K562 (cell line): ENCODE data around the gene IL20RB. TPM values are rescaled to one million over a fixed set of nuclear protein-coding genes. Genes with fewer than 3 reads are reported as not detected.

Experiments
- ATF1 ChIP-seq, 2 experiments: fragments of 450-650 bp in 1 of 2; IDR thresholded peaks; 2 replicates each; pipeline ENCODE4 v1.6.1; 2016; ENCODE audit warnings: missing compliant biosample characterization in 1 of 2, missing genetic modification characterization in 1 of 2
- BRD9 ChIP-seq: fragments of 450-650 bp; IDR thresholded peaks from 2 replicates; pipeline ENCODE4 v1.6.1; 2018; ENCODE audit warnings: low read depth; ENCODE audit not compliant: partially characterized antibody
- HCFC1 ChIP-seq: IDR thresholded peaks from 2 replicates; pipeline ENCODE4 v1.6.1; 2012; ENCODE audit warnings: low read depth, low read length, improper control_type of control experiment
- HMG20B ChIP-seq: fragments of 250-450 bp; sonication (Bioruptor Pico); IDR thresholded peaks from 2 replicates; pipeline ENCODE4 v1.5.0; 2021; ENCODE audit warnings: mild to moderate bottlenecking
- MEIS2 ChIP-seq: fragments of 450-650 bp; IDR thresholded peaks from 2 replicates; pipeline ENCODE4 v1.6.1; 2014; ENCODE audit warnings: mild to moderate bottlenecking; ENCODE audit not compliant: partially characterized antibody
- NCOA1 ChIP-seq: fragments of 450-650 bp; IDR thresholded peaks from 2 replicates; pipeline ENCODE4 v1.6.1; 2016; ENCODE audit warnings: low read depth
- PHB ChIP-seq: fragments of 250-450 bp; sonication (Bioruptor Pico); IDR thresholded peaks from 2 replicates; pipeline ENCODE4 v1.5.0; 2021
- PTRF ChIP-seq: fragments of 450-650 bp; IDR thresholded peaks from 2 replicates; pipeline ENCODE4 v1.6.1; 2016; ENCODE audit warnings: mild to moderate bottlenecking, missing genetic modification characterization, missing compliant biosample characterization
- RHOXF2B ChIP-seq: fragments of 250-450 bp; sonication (Bioruptor Pico); conservative IDR thresholded peaks from 2 replicates; pipeline ENCODE4 v1.5.1; 2021
- TEAD2 ChIP-seq: fragments of 450-650 bp; IDR thresholded peaks from 2 replicates; pipeline ENCODE4 v1.6.1; 2016; ENCODE audit warnings: missing genetic modification characterization, control low read depth, missing compliant biosample characterization
- TSC22D4 ChIP-seq: fragments of 450-650 bp; IDR thresholded peaks from 2 replicates; pipeline ENCODE4 v1.6.1; 2016; ENCODE audit warnings: missing genetic modification characterization, missing biosample characterization, control low read depth
- polyA plus RNA-seq, 8 experiments: library from polyadenylated mRNA; depleted of rRNA in 4 of 8; stranded (reverse) in 5 of 8; unstranded in 3 of 8; fragments of >200 nt; fragmentation: Nextera tagmentation in 2 of 8; fragmentation: Illumina TruSeq in 1 of 8; extraction: Ambion mirVana in 2 of 8; extraction: Trizol in 1 of 8; gene quantifications; 2 replicates each; pipeline versions ENCODE4 v1.2.1 to v1.2.3, GENCODE V29; 2011 to 2014; ENCODE audit warnings: inconsistent platforms in 1 of 8, missing spikeins in 1 of 8
- total RNA-seq, 7 experiments: library from RNA; depleted of rRNA in 6 of 7; stranded (reverse); fragments of >200 nt in 6 of 7; fragmentation: Illumina TruSeq in 2 of 7; extraction: Trizol in 2 of 7; gene quantifications; 2 replicates each; pipeline versions ENCODE4 v1.2.1 to v1.2.3, GENCODE V29; 2011 to 2021; ENCODE audit warnings: low replicate concordance in 1 of 7
- TF ChIP-seq, protein P1 (sequence below), 2 experiments: fragments of 450-650 bp in 1 of 2; sonication (generic) in 1 of 2; formaldehyde crosslinking; conservative IDR thresholded peaks; 2 replicates each; pipeline versions ENCODE4 v1.4.0 to v1.8.1; 2020 to 2022; ENCODE audit warnings: mild to moderate bottlenecking in 1 of 2, missing genetic modification reagents in 1 of 2
- TF ChIP-seq, protein P2 (sequence below): fragments of 450-650 bp; IDR thresholded peaks from one replicate; pipeline ENCODE4 v1.6.1; 2018; ENCODE audit warnings: mild to moderate bottlenecking, moderate library complexity; ENCODE audit not compliant: partially characterized antibody
- TF ChIP-seq, protein P3 (sequence below): IDR thresholded peaks from 2 replicates; pipeline ENCODE4 v1.6.1; 2012; ENCODE audit warnings: low read depth, low read length, improper control_type of control experiment, borderline replicate concordance

Gene IL20RB
- total and polyA plus RNA-seq, 9 of the 15 experiments (the other 6 are each of a cell fraction or from before 2014, with no cell fraction given) = 0.77 to 9.9 (median 6.1) TPM

DNA sequence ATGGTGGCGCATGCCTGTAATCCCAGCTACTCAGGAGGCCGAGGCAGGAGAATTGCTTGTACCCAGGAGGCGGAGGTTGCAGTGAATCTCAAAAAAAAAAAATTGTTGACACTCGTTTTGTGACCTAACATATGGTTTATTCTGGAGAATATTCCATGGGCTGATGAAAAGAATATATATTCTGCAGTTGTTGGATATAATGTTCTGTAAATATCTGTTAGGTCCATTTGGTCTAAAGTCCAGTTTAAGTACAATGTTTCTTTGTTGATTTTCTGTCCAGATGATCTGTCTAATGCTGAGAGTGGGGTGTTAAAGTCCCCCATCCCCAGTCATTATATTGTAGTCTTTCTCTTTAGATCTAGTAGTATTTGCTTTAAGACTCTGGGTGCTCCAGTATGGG is 15.6 kb downstream of the IL20RB start (continued):
- TF ChIP-seq TSC22D4 (no peak), PHB (CRISPR knock-in tag) (no peak), RHOXF2B (CRISPR knock-in tag) (no peak), BRD9 (no peak), HCFC1 (no peak), NCOA1 (no peak), MEIS2 (no peak), ATF1 (CRISPR knock-in tag; IDR thresholded peaks at IDR 0.05) (no peak), ATF1 (tag; IDR thresholded peaks at IDR 0.05) (no peak), PTRF (no peak), HMG20B (CRISPR knock-in tag) (no peak), TEAD2 (tag) (no peak)
- TF ChIP-seq, protein P1, sequence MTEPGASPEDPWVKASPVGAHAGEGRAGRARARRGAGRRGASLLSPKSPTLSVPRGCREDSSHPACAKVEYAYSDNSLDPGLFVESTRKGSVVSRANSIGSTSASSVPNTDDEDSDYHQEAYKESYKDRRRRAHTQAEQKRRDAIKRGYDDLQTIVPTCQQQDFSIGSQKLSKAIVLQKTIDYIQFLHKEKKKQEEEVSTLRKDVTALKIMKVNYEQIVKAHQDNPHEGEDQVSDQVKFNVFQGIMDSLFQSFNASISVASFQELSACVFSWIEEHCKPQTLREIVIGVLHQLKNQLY (CRISPR knock-in tag; conservative IDR thresholded peaks at IDR 0.05) = no peak
- TF ChIP-seq, protein P2, sequence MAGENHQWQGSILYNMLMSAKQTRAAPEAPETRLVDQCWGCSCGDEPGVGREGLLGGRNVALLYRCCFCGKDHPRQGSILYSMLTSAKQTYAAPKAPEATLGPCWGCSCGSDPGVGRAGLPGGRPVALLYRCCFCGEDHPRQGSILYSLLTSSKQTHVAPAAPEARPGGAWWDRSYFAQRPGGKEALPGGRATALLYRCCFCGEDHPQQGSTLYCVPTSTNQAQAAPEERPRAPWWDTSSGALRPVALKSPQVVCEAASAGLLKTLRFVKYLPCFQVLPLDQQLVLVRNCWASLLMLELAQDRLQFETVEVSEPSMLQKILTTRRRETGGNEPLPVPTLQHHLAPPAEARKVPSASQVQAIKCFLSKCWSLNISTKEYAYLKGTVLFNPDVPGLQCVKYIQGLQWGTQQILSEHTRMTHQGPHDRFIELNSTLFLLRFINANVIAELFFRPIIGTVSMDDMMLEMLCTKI = no peak
- TF ChIP-seq, protein P3, sequence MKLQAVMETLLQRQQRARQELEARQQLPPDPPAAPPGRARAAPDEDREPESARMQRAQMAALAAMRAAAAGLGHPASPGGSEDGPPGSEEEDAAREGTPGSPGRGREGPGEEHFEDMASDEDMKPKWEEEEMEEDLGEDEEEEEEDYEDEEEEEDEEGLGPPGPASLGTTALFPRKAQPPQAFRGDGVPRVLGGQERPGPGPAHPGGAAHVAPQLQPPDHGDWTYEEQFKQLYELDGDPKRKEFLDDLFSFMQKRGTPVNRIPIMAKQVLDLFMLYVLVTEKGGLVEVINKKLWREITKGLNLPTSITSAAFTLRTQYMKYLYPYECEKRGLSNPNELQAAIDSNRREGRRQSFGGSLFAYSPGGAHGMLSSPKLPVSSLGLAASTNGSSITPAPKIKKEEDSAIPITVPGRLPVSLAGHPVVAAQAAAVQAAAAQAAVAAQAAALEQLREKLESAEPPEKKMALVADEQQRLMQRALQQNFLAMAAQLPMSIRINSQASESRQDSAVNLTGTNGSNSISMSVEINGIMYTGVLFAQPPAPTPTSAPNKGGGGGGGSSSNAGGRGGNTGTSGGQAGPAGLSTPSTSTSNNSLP = no peak
